Fibroblast of upper back skin (primary cell): Measurements from ENCODE around the gene ZBED4.
A peak's percentile ranks its signal among the peaks of the same experiment; 100 is the strongest.
"Not testable (repeated sequence)": the region's sequence is repeated elsewhere in the genome, so short reads cannot be mapped to it uniquely, and the experiment has no call there.

Experiments
- DNase-seq: peaks from one replicate; pipeline ENCODE4 v3.0.0-alpha.2; 2013

ZBED4 gene

DNA sequence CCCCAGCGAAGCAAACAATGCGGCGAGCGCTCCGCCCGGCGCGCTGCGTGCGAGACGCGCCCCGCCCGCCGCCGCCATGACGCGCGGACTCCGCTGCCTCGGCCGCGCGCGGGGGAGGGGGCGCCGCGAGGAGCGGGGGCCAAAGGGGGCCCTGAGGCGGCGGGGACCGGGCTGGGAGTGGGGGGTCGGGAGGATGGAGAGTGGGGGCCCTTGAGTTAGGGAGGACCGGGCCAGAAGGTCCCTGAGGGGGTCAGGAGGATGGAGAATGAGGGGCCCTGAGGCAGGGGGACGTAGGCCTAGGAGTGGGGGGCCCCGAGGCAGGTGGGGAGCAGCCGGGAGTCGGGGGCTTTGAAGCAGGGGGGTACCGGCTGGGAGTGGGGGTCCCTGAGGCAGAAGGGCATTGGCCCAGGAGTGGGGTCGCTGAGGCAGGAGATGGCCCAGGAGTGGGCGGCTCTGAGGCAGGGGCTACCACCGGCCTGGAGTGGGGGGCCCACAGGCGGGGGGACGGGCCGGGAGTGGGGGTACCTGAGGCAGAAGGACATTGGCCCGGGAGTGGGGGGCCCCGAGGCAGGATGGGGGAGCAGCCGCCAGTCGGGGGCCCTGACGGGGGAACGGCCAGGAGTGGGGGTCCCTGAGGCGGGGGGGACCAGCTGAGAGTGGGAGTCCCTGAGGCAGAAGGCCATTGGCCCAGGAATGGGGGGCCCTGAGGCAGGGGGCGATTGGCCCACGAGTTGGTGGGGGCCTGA, 25.6 kb upstream of the ZBED4 start, which contains the start of gene BRD1:
TSS of gene BRD1 (minus strand) at position 21 of the 746 bp plus-strand sequence. CDS start 3,556 bp downstream, outside the sequence.
- DNase-seq, result peak; percentile 67

- DNase-seq, result no peak
Observed at GRCh38 chr22:49828599-49828965, 25.1 kb upstream of the ZBED4 start.

DNA sequence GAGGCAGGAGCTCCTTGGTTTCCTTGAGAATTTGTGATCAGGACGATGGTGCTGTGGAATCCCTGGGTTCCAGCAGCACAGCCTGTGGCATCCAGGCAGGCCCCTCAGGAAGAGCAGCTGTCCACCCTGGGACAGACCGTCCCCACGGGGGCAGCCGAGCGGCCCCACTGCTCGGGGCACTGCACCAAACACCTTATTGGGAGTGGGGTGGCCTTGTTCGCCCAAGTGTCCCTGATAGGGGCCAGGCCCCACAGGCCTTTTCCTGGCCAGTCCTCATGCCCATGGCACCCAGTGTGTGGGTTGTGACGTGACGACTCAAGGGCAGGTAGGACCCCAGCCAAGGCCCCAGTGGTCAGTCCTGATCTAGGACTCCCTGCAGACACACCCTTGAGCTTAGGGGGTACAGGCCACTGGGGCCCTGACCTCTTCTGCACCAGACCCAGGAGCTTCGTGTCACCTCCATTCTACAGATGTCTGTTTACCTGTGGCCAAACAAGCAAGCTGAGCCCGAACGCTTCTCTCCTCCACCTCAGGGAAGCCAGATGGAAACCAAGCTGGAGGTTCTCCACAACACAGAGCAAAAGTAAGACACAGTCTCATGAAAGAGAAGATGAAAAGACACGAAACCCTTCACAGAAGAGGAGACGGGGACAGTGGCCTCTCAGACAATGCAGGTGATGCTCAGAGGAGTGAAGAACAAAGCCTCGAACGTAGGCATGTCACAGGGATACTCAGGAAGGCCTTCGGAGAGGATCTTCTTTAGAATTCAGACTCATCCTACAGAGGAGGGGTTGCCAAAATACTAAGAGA, 24.4 kb upstream of the ZBED4 start:
- no peak for DNase-seq

- DNase-seq, result no peak
Observed at GRCh38 chr22:49833340-49834007, 20.2 kb upstream of the ZBED4 start.

GRCh38 chr22:49838771-49839717, 14.6 kb upstream of the ZBED4 start:
- DNase-seq, result peak; percentile 17

DNA sequence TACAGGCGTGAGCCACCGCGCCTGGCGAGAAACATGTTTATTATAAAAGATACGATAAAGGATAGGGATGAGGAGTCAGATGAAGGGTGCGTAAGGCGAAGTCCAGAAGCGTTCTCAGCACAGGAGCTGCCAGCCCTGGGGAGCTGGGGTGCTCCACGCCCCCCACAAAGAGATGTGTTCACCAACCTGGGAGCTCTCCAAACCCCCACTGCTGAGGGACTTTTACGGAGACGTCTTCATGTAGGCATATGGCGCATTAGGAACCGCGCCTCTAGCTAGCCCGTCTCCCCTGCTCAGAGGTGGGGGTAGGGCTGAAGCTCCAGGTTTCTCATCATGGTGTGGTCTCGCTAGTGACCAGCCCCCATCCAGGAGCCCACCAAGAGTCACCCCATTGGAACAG, 8.4 kb upstream of the ZBED4 start:
- no peak for DNase-seq

- no peak for DNase-seq
Observed at GRCh38 chr22:49845666-49846459, 7.8 kb upstream of the ZBED4 start.

DNA sequence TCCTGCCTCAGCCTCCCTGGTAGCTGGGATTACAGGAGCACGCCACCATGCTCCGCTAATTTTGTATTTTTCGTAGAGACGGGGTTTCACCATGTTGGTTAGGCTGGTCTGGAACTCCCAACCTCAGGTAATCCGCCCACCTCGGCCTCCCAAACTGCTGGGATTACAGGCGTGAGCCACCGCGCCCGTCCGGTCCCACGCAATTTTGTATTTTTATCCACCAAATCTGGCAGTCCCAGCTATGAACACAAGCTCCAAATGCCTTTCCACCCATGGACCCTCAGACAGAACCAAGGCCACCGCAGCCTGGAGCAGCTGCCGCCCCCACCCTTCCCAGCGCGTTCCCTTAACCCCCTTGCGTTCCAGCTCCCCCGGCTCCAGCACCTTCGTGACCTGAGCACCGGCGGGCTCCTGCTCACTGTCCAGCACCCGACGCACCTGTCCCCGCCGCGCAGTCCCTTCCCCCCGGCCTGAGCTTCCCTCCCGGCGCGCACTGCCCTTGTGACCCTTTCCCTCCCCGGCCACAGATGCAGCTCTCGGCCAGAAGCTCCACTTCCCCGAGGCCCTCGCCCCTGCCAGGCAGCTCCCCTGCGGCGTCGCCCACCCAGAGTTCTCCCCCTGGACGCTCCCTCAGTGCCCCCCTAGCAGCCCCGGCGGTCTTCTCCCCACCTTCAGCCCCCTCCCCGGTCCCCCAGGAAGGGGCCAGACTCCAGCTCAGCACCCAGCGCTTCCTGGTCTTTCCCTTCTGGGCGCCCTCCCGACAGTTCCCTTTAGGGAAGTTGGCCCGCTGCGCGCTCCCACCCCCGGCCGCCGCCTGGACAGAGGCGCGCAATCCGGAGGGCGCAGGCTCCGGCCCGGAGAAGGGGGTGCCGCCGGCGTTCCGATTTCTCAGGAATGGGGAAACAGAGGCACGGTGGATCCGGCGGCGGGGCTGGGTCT, 5.6 kb upstream of the ZBED4 start:
- DNase-seq, result no peak

- DNase-seq, result no peak
Observed at GRCh38 chr22:49848690-49849160, 4.9 kb upstream of the ZBED4 start.

DNA sequence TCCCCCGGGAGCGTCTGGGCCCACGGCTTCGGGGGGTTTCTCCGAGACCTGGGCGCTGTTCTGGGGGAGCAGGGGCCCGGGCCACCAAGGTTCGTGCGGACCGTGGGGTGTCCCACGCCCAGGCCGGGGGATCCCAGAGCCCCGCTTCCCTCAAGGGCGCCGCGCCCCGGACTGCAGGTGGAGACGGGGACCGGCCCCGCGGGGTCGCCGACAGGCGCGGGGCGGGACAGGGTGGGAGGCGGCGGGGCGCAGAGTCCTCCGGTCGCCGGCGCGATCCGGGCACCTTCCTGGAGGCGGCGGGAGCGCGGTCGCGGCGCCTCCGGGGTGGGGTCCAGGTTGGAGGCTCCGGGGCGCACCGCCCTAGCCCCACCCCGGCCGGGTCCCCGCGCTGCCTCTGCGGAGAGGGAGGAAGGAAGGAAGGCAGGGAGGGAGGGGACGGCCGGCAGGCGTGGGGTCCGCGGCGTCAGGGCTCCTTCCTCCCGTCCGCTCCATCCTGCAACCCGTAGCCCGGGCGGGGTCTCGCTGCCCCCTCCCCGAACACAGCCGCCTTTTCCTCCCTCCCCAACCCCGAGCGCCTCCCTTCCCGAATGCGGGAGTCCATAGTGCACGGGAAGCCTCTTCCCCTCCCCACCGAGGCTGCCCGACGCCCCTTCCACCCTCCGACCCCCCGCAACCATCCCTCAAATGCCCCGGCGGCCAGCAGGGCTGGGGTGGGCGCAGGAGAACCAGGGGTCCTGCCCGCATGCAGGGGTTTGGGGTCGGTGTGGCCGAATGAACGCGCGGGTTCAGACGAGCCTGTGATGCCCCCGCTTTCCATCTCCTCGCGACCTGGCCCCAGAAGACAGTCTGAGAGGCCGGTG, 4.3 kb upstream of the ZBED4 start:
- DNase-seq, result no peak

DNA sequence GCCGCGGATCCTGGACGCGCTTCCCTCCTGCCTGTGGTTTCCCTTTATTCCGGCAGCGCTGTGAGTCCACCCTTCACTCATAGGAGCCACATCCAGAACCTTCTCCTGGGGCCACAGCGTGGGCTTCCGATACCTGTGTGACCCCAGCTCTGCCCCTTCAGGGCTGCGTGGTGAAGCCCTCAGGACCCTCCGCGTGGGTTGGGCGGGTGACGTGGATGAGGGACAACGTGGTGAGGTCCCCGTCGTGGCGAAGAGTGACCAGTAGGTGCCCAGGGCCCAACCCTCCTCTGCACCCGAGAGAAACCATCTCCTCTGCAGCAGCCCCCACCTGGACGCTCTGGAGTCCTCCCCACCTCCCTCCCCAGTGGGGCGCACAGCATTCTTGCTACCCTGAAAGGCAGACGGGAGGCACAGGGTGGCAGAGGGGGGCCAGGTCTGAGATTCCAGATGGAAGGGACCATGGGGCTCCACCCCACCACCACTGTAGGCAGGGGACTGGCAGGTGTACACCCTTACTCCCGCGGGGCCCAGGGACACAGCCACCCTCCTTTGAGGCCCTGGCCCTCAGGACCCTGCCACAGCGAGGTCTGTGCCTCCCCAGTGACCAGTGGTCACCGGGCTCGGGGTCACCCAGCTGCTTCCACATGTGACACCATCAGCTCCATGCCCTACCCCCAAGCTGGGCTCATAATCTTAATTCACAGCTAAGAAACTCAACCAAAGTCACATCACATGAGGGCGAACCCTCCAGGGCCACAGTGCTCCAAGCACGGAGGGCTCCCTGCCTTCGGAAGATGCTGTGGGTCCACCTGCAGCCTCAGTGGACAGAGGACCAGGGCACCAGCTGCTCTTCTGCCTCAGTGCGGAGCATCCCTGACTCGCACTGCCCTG, 3.4 kb upstream of the ZBED4 start:
- no peak for DNase-seq

GRCh38 chr22:49850959-49851802, 2.5 kb upstream of the ZBED4 start:
- DNase-seq, result no peak

DNA sequence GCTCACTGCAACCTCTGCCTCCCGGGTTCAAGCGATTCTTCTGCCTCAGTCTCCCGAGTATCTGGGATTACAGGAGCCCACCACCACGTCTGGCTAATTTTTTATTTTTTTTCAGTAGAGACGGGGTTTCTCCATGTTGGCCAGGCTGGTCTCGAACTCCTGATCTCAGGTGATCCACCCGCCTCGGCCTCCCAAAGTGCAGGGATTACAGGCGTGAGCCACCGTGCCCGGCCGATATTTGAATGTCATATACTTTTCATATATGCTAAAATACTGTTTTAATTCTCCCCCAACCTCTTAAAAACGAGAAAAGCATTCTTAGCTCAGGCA, 1.1 kb upstream of the ZBED4 start:
- not testable (repeated sequence) for DNase-seq

GRCh38 chr22:49853981-49854831, 562 bp downstream of the ZBED4 start:
- peak; percentile 9 for DNase-seq

DNA sequence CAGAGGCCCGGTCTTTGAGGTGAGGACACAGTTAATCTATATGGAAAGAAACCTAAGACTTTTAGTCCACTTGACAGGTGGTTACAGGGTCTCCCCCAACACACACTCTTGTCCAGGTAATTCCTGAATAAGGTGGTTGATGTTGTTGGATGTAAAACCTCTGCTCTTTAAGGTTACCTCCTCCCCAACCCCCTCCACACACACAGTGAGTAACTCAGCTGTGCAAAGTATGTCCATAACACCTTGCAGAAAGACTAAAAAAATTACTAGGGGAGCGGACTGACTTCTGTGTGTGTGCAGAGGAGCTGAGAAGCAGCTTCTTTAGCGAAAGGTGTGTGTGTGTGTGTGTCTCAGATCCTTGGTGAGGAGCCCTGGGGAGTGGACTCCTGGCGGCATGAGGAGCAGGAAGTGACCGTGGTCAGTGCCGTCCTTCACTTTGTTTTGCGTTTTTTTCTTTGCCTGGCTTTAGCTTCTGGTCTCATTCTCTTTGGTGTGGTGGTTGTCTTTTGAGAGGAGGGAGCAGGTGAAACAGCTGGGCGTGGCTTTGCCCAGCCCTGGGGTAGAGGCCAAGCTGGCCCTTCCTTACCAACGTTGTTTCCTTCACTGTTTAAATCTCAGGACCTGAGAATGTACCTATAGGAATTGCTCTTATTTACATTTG, 1.7 kb downstream of the ZBED4 start:
- no peak for DNase-seq

- DNase-seq, result no peak
Observed at GRCh38 chr22:49856343-49856742, 2.7 kb downstream of the ZBED4 start.
